GM12878 (cell line): ENCODE results near the gene NSA2. TPM values are rescaled to one million over a fixed set of nuclear protein-coding genes. Genes with fewer than 3 reads are reported as not detected.

Experiments
- ASH2L ChIP-seq: fragments of 300-600, 200-600 bp; sonication (generic); IDR thresholded peaks from 2 replicates; pipeline ENCODE4 v1.6.1; 2017; ENCODE audit warnings: low read depth, mild to moderate bottlenecking, borderline replicate concordance
- BRCA1 ChIP-seq: IDR thresholded peaks from 2 replicates; pipeline ENCODE4 v1.6.1; 2011; ENCODE audit warnings: low read depth, low read length, improper control_type of control experiment
- CBFB ChIP-seq: IDR thresholded peaks from 2 replicates; pipeline ENCODE4 v1.6.1; 2016; ENCODE audit warnings: antibody characterized with exemption, low read depth
- DPF2 ChIP-seq: fragments of 450-650 bp; IDR thresholded peaks from 2 replicates; pipeline ENCODE4 v1.6.1; 2017; ENCODE audit warnings: mild to moderate bottlenecking
- E2F4 ChIP-seq: IDR thresholded peaks from 2 replicates; pipeline ENCODE4 v1.6.1; 2012; ENCODE audit warnings: low read depth, low read length, improper control_type of control experiment
- JUNB ChIP-seq: IDR thresholded peaks from 2 replicates; pipeline ENCODE4 v1.6.1; 2016; ENCODE audit warnings: antibody characterized with exemption, mild to moderate bottlenecking
- KAT2A ChIP-seq: conservative IDR thresholded peaks from 2 replicates; pipeline ENCODE4 v1.6.1; 2011; ENCODE audit warnings: low read depth, low read length; ENCODE audit not compliant: control insufficient read depth
- MTA3 ChIP-seq: IDR thresholded peaks from 2 replicates; pipeline ENCODE4 v1.6.1; 2012; ENCODE audit warnings: low read length, inconsistent platforms, borderline replicate concordance
- MXI1 ChIP-seq: fragments of 150-350 bp; IDR thresholded peaks from 2 replicates; pipeline ENCODE4 v1.6.1; 2011; ENCODE audit warnings: low read depth, mild to moderate bottlenecking, inconsistent platforms, low read length, improper control_type of control experiment
- NBN ChIP-seq: fragments of 450-650 bp; IDR thresholded peaks from 2 replicates; pipeline ENCODE4 v1.6.1; 2016
- NFYB ChIP-seq: IDR thresholded peaks from 2 replicates; pipeline ENCODE4 v1.6.1; 2011; ENCODE audit warnings: low read depth, mild to moderate bottlenecking, low read length, improper control_type of control experiment, moderate library complexity; ENCODE audit not compliant: insufficient read depth
- PAX5 ChIP-seq: IDR thresholded peaks from 2 replicates; pipeline ENCODE4 v1.6.1; 2011; ENCODE audit warnings: low read depth, low read length, borderline replicate concordance
- PML ChIP-seq: IDR thresholded peaks from 2 replicates; pipeline ENCODE4 v1.6.1; 2012; ENCODE audit warnings: low read length, inconsistent platforms
- POLR2AphosphoS2 ChIP-seq: IDR thresholded peaks from 2 replicates; pipeline ENCODE4 v1.6.1; 2011; ENCODE audit warnings: low read depth, mild to moderate bottlenecking, low read length, improper control_type of control experiment, moderate library complexity
- POLR2AphosphoS5 ChIP-seq: IDR thresholded peaks from 2 replicates; pipeline ENCODE4 v1.6.1; 2011; ENCODE audit warnings: mild to moderate bottlenecking, low read length, inconsistent platforms
- POU2F2 ChIP-seq: IDR thresholded peaks from 3 replicates; pipeline ENCODE4 v1.6.1; 2011; ENCODE audit warnings: low read depth, mild to moderate bottlenecking, low read length, borderline replicate concordance
- RELA ChIP-seq: fragments of 450-650 bp; IDR thresholded peaks from 2 replicates; pipeline ENCODE4 v1.8.0; 2014; ENCODE audit warnings: borderline replicate concordance; ENCODE audit not compliant: partially characterized antibody
- RFX5 ChIP-seq: IDR thresholded peaks from 2 replicates; pipeline ENCODE4 v1.6.1; 2011; ENCODE audit warnings: low read depth, low read length, improper control_type of control experiment
- RUNX3 ChIP-seq: IDR thresholded peaks from 2 replicates; pipeline ENCODE4 v1.6.1; 2012; ENCODE audit warnings: low read length, inconsistent platforms
- SP1 ChIP-seq: IDR thresholded peaks from one replicate; pipeline ENCODE4 v1.6.1; 2011; ENCODE audit warnings: low read depth, low read length
- STAT1 ChIP-seq: fragments of 450-650 bp; conservative IDR thresholded peaks from 2 replicates; pipeline ENCODE4 v1.6.1; 2014; ENCODE audit warnings: antibody characterized with exemption, mild to moderate bottlenecking
- SUZ12 ChIP-seq: fragments of 200-600 bp; sonication (generic); IDR thresholded peaks from one replicate; pipeline ENCODE4 v1.6.1; 2018; ENCODE audit warnings: antibody characterized with exemption, mild to moderate bottlenecking; ENCODE audit not compliant: unreplicated experiment
- TAF1 ChIP-seq: IDR thresholded peaks from 2 replicates; pipeline ENCODE4 v1.6.1; 2011; ENCODE audit warnings: mild to moderate bottlenecking, low read depth, low read length, borderline replicate concordance
- TCF12 ChIP-seq: IDR thresholded peaks from 2 replicates; pipeline ENCODE4 v1.6.1; 2011; ENCODE audit warnings: low read depth, mild to moderate bottlenecking, low read length
- TCF7 ChIP-seq: IDR thresholded peaks from 2 replicates; pipeline ENCODE4 v1.6.1; 2014; ENCODE audit warnings: antibody characterized with exemption, borderline replicate concordance
- ZNF207 ChIP-seq: fragments of 450-650 bp; IDR thresholded peaks from 2 replicates; pipeline ENCODE4 v1.6.1; 2014; ENCODE audit warnings: antibody characterized with exemption, mild to moderate bottlenecking, borderline replicate concordance
- ZNF687 ChIP-seq: fragments of 450-650 bp; IDR thresholded peaks from 2 replicates; pipeline ENCODE4 v1.6.1; 2017; ENCODE audit warnings: mild to moderate bottlenecking, moderate library complexity
- polyA plus RNA-seq, 11 experiments: library from polyadenylated mRNA; depleted of rRNA in 4 of 11; unstranded in 6 of 11; stranded (reverse) in 5 of 11; fragments of >200 nt; fragmentation: Nextera tagmentation in 4 of 11; fragmentation: Illumina TruSeq in 1 of 11; extraction: Ambion mirVana in 4 of 11; extraction: Trizol in 1 of 11; gene quantifications; 1 replicate in 1 of 11; 2 replicates in 10 of 11; pipeline versions ENCODE4 v1.2.1 to v1.2.3, GENCODE V29; 2011 to 2016; ENCODE audit warnings: inconsistent platforms in 2 of 11, missing spikeins in 2 of 11, low read depth in 1 of 11
- total RNA-seq, 4 experiments: library from RNA; depleted of rRNA in 3 of 4; stranded (reverse); fragments of >200 nt in 3 of 4; fragmentation: Illumina TruSeq in 1 of 4; extraction: Trizol in 1 of 4; gene quantifications; 2 replicates each; pipeline versions ENCODE4 v1.2.1 to v1.2.3, GENCODE V29; 2013 to 2021

Gene NSA2
- total and polyA plus RNA-seq, 10 of the 15 experiments (the other 5 are each of a cell fraction or from before 2014, with no cell fraction given) = 77.8 to 317 (median 143) TPM

- TF ChIP-seq DPF2 (no peak), POLR2AphosphoS5 (peak; percentile 86), CBFB (peak; percentile 77), ZNF207 (0 out of 2 replicates have a peak, but pooled peaks have one; percentile 72), SUZ12 (no peak), TCF12 (no peak), RFX5 (no peak), PML (peak; percentile 75; the same call in 1 of the 2 replicates), ZNF687 (no peak), E2F4 (no peak), JUNB (peak; percentile 27; the same call in 1 of the 2 replicates), RELA (no peak), BRCA1 (no peak), POLR2AphosphoS2 (peak; percentile 86; the same call in 1 of the 2 replicates), KAT2A (no peak), MXI1 (peak; percentile 88), NBN (peak; percentile 79; the same call in 1 of the 2 replicates), POU2F2 (peak; percentile 88; the same call in 2 of the 3 replicates), STAT1 (peak; percentile 76), SP1 (peak; percentile 92), RUNX3 (peak; percentile 79), NFYB (no peak), TAF1 (peak; percentile 76; the same call in 1 of the 2 replicates), ASH2L (peak; percentile 77; the same call in 1 of the 2 replicates), PAX5 (peak; percentile 84; the same call in 1 of the 2 replicates), MTA3 (no peak; the same call in 1 of the 2 replicates), TCF7 (peak; percentile 89)
Measured at GRCh38 chr5:74766849-74767578, at the start of gene NSA2, which contains the start of gene GFM2 (continued).
